GM21447 (cell line): ENCODE measurements around the gene IL17REL.

Source experiments
- ATAC-seq: cut with Tn5 transposase; IDR thresholded peaks from one replicate; pipeline ENCODE4 v1.9.1; 2021; ENCODE audit not compliant: unreplicated experiment

The IL17REL gene

GRCh38 chr22:50008151-50009040 lies 4.2 kb downstream of the IL17REL start:
- ATAC-seq, result no peak

- no peak for ATAC-seq
Observed at GRCh38 chr22:50007057-50007511, 5.5 kb downstream of the IL17REL start.

GRCh38 chr22:50004918-50005317 lies 7.6 kb downstream of the IL17REL start:
- ATAC-seq, result no peak

- ATAC-seq, result no peak
Observed at GRCh38 chr22:50002791-50003190, 9.8 kb downstream of the IL17REL start.

- no peak for ATAC-seq
Observed at GRCh38 chr22:50001388-50002231, 11.0 kb downstream of the IL17REL start.

GRCh38 chr22:50000587-50001387 lies 11.8 kb downstream of the IL17REL start:
- ATAC-seq, result no peak

GRCh38 chr22:49999946-50000586 lies 12.5 kb downstream of the IL17REL start:
- ATAC-seq, result no peak

- no peak for ATAC-seq
Observed at GRCh38 chr22:49999063-49999945, 13.3 kb downstream of the IL17REL start.

- ATAC-seq, result no peak
Observed at GRCh38 chr22:49998718-49999062, 13.9 kb downstream of the IL17REL start.

GRCh38 chr22:49997932-49998717 lies 14.4 kb downstream of the IL17REL start:
- no peak for ATAC-seq

GRCh38 chr22:49997251-49997599 lies 15.3 kb downstream of the IL17REL start:
- no peak for ATAC-seq

GRCh38 chr22:49996518-49997250 lies 15.9 kb downstream of the IL17REL start:
- no peak for ATAC-seq

- ATAC-seq, result no peak
Observed at GRCh38 chr22:49996119-49996517, 16.4 kb downstream of the IL17REL start.

GRCh38 chr22:49995361-49996118 lies 17.0 kb downstream of the IL17REL start:
- ATAC-seq, result no peak

- no peak for ATAC-seq
Observed at GRCh38 chr22:49995041-49995360, 17.6 kb downstream of the IL17REL start.

GRCh38 chr22:49994361-49995040 lies 18.1 kb downstream of the IL17REL start:
- ATAC-seq, result no peak
